ENCODE data around the gene TOX2. TPM values are rescaled to one million over a fixed set of nuclear protein-coding genes. Genes with fewer than 3 reads are reported as not detected.

TOX2 gene
- total RNA-seq, 1 experiment from 2014 or later: 1.8 TPM

DNA sequence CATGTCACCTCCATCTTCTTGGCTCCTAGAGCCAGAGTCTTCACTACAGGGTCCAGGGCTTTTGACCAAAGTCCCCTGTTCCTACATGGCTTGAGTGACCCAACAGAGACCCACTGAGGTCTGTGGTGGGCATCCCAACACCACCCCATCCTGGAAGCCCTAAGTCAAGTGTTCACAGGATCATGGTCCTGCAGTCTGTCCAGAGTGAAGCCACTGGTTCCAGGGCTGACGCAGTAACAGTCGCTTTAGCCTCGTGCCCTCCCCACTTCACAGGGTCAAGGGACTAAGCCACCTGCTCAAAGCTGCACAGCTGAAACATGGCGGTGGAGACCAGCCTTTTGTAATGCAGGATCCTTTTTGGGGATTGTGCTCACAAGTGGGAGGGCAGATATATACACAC lies 138.4 kb downstream of the TOX2 start:
- ATAC-seq (no peak), DNase-seq (no peak)
- Histone ChIP-seq H3K9me2 (replicated peaks; ENCODE audit: low read length) (no peaks in the 10 kb centered on the region), H3K4me2 (ENCODE audit: low read length) (no peak overlapping the region), H4K20me1 (ENCODE audit: low read length) (no peaks in the 10 kb centered on the region), H3K4me3 (ENCODE audit: low read length) (no peak overlapping the region), H3K9ac (ENCODE audit: low read length) (no peak overlapping the region), H3K27me3 (ENCODE audit: low read length) (no peaks in the 10 kb centered on the region), H3K9me3 (ENCODE audit: low read length) (no peaks in the 10 kb centered on the region), H3F3A (ENCODE audit: low read length, unreplicated experiment) (no peaks in the 10 kb centered on the region), H3K36me3 (ENCODE audit: low read depth, low read length) (no peaks in the 10 kb centered on the region), H2AFZ (ENCODE audit: low read length) (no peak overlapping the region), H3K79me2 (ENCODE audit: low read length) (no peaks in the 10 kb centered on the region), H3K4me1 (ENCODE audit: insufficient read depth, low read length) (no peaks in the 10 kb centered on the region), H3K27ac (ENCODE audit: low read length) (no peak overlapping the region)
- POLR2A ChIA-PET (ENCODE audit: unreplicated experiment): no interaction called here
- CTCF ChIA-PET: interaction anchor here (0.6 kb wide), 1 partner anchor 31 kb away, joined by 3 read pairs; no protein-coding TSS in a partner anchor
- intact Hi-C loops (cut with micrococcal nuclease): no loop called here
- TF ChIP-seq, protein P1, sequence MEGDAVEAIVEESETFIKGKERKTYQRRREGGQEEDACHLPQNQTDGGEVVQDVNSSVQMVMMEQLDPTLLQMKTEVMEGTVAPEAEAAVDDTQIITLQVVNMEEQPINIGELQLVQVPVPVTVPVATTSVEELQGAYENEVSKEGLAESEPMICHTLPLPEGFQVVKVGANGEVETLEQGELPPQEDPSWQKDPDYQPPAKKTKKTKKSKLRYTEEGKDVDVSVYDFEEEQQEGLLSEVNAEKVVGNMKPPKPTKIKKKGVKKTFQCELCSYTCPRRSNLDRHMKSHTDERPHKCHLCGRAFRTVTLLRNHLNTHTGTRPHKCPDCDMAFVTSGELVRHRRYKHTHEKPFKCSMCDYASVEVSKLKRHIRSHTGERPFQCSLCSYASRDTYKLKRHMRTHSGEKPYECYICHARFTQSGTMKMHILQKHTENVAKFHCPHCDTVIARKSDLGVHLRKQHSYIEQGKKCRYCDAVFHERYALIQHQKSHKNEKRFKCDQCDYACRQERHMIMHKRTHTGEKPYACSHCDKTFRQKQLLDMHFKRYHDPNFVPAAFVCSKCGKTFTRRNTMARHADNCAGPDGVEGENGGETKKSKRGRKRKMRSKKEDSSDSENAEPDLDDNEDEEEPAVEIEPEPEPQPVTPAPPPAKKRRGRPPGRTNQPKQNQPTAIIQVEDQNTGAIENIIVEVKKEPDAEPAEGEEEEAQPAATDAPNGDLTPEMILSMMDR (conservative IDR thresholded peaks at IDR 0.05; ENCODE audit: low read depth, low read length): no peak
- TF ChIP-seq EZH2phosphoT487 (IDR thresholded peaks at IDR 0.05; ENCODE audit: borderline replicate concordance, low read length) (no peak), EZH2 (IDR thresholded peaks at IDR 0.05; ENCODE audit: low read length, unreplicated experiment) (no peak)
- BruUV-seq (replicated peaks): no TSS peak

- Histone ChIP-seq H3K27me3 (ENCODE audit: low read length) (no peaks in the 10 kb centered on the region), H2AFZ (ENCODE audit: low read length) (no peak overlapping the region), H3K4me3 (ENCODE audit: low read length) (no peak overlapping the region), H3K36me3 (ENCODE audit: low read depth, low read length) (no peaks in the 10 kb centered on the region), H3K4me2 (ENCODE audit: low read length) (no peak overlapping the region), H3F3A (ENCODE audit: low read length, unreplicated experiment) (no peaks in the 10 kb centered on the region), H3K9me2 (replicated peaks; ENCODE audit: low read length) (no peaks in the 10 kb centered on the region), H3K9ac (ENCODE audit: low read length) (no peak overlapping the region), H4K20me1 (ENCODE audit: low read length) (no peaks in the 10 kb centered on the region), H3K4me1 (ENCODE audit: insufficient read depth, low read length) (no peaks in the 10 kb centered on the region), H3K9me3 (ENCODE audit: low read length) (no peaks in the 10 kb centered on the region), H3K79me2 (ENCODE audit: low read length) (no peaks in the 10 kb centered on the region), H3K27ac (ENCODE audit: low read length) (no peak overlapping the region)
- intact Hi-C loops (cut with micrococcal nuclease): no loop called here
- DNase-seq: no peak
- ChIA-PET POLR2A (ENCODE audit: unreplicated experiment) (no interaction called here), CTCF (no interaction called here)
- no TSS peak for BruUV-seq (replicated peaks)
- no peak for ATAC-seq
- TF ChIP-seq EZH2 (IDR thresholded peaks at IDR 0.05; ENCODE audit: low read length, unreplicated experiment): no peak
- no peak for TF ChIP-seq EZH2phosphoT487 (IDR thresholded peaks at IDR 0.05; ENCODE audit: borderline replicate concordance, low read length)
These were observed 139.5 kb downstream of the TOX2 start for GRCh38 chr20:44054118-44054517.

DNA sequence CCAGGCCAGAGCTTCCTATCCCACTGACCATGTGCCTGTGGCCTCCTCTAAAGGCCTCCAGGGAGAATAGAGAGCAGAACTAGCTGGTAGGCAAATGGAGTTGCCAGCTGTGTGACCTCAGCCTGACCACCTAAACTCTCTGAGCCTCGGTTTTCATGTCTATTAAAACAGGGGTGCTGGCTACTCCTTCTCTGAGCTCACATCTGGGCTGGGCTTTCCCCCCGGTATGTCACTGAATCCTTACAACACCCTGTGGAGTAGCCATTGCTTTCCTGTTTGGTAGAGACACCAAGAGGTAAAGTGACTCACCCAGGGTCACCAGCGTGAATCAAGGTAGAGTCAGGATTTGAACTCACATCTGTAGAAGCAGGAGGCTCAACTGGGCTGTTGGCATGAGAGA lies 140.2 kb downstream of the TOX2 start:
- Histone ChIP-seq H3K4me3 (ENCODE audit: low read length) (no peak overlapping the region), H3F3A (ENCODE audit: low read length, unreplicated experiment) (no peaks in the 10 kb centered on the region), H3K36me3 (ENCODE audit: low read depth, low read length) (no peaks in the 10 kb centered on the region), H3K4me1 (ENCODE audit: insufficient read depth, low read length) (no peaks in the 10 kb centered on the region), H3K4me2 (ENCODE audit: low read length) (no peak overlapping the region), H2AFZ (ENCODE audit: low read length) (no peak overlapping the region), H3K27me3 (ENCODE audit: low read length) (no peaks in the 10 kb centered on the region), H4K20me1 (ENCODE audit: low read length) (no peaks in the 10 kb centered on the region), H3K9me2 (replicated peaks; ENCODE audit: low read length) (no peaks in the 10 kb centered on the region), H3K9ac (ENCODE audit: low read length) (no peak overlapping the region), H3K79me2 (ENCODE audit: low read length) (no peaks in the 10 kb centered on the region), H3K27ac (ENCODE audit: low read length) (no peak overlapping the region), H3K9me3 (ENCODE audit: low read length) (no peaks in the 10 kb centered on the region)
- no peak for DNase-seq
- no TSS peak for BruUV-seq (replicated peaks)
- no peak for TF ChIP-seq EZH2 (IDR thresholded peaks at IDR 0.05; ENCODE audit: low read length, unreplicated experiment)
- TF ChIP-seq, protein P1 (conservative IDR thresholded peaks at IDR 0.05; ENCODE audit: low read depth, low read length): no peak
- no peak for TF ChIP-seq EZH2phosphoT487 (IDR thresholded peaks at IDR 0.05; ENCODE audit: borderline replicate concordance, low read length)
- POLR2A ChIA-PET (ENCODE audit: unreplicated experiment): no interaction called here
- intact Hi-C loops (cut with micrococcal nuclease): no loop called here
- ATAC-seq: no peak
- CTCF ChIA-PET: no interaction called here

All from PC-3 (cell line).